ENCODE data around the gene TBC1D19. TPM values are rescaled to one million over a fixed set of nuclear protein-coding genes. Genes with fewer than 3 reads are reported as not detected.

The TBC1D19 gene
- total and polyA plus RNA-seq, 2 donors (not counting 1 experiment from before 2014, with no cell fraction given) = 1.8 to 11.0 TPM

GRCh38 chr4:26765515-26765914, 181.6 kb downstream of the TBC1D19 start:
- ATAC-seq (ENCODE audit: low read depth) (no peak), DNase-seq (no peak)
- POLR2A ChIA-PET = no interaction called here
- no peaks in the 10 kb centered on the region for H3K36me3 ChIP-seq (replicated peaks in 1 of 2; ENCODE audit: control extremely low read depth in 1 of 2, control insufficient read depth in 1 of 2, extremely low read depth in 1 of 2, insufficient read depth in 2 of 2, low read length in 1 of 2)
- H3K79me2 ChIP-seq (ENCODE audit: control insufficient read depth, insufficient read depth, low read length) = no peaks in the 10 kb centered on the region
- Mint-ChIP-seq H3K4me3 (no peak overlapping the region), H3K9me3 (ENCODE audit: insufficient read depth) (no peaks in the 10 kb centered on the region), H3K27ac (no peak overlapping the region), H3K27me3 (no peaks in the 10 kb centered on the region), H3K4me1 (peaks cover 3% of the 10 kb centered on the region)
- no peak overlapping the region for H3K27ac ChIP-seq (ENCODE audit: low read length in 2 of 2)
- H3K9me3 ChIP-seq (ENCODE audit: control extremely low read depth in 1 of 3, control insufficient read depth in 2 of 3, insufficient read depth in 1 of 3, low read length in 2 of 3) = no peaks in the 10 kb centered on the region
- no peak overlapping the region for H3K4me3 ChIP-seq (ENCODE audit: control extremely low read depth in 1 of 5, extremely low read depth in 1 of 5, insufficient read depth in 1 of 5, low read depth in 2 of 5, low read length in 4 of 5)
- no peaks in the 10 kb centered on the region for H4K20me1 ChIP-seq (ENCODE audit: control insufficient read depth, insufficient read depth, low read length, poor library complexity, severe bottlenecking)
- no peaks in the 10 kb centered on the region for H3K27me3 ChIP-seq (replicated peaks in 1 of 4; ENCODE audit: control extremely low read depth in 1 of 4, control insufficient read depth in 3 of 4, insufficient read depth in 4 of 4, low read length in 3 of 4)
- no peak overlapping the region for H3K4me2 ChIP-seq (replicated peaks; ENCODE audit: low read depth, low read length, poor library complexity, severe bottlenecking)
- H2AFZ ChIP-seq (ENCODE audit: insufficient read depth, low read depth, low read length, poor library complexity, severe bottlenecking) = no peak overlapping the region
- CTCF ChIA-PET = no interaction called here
- H3K9ac ChIP-seq (ENCODE audit: low read length) = no peak overlapping the region
- WGBS (ENCODE audit: insufficient coverage) = 65% methylated on average over 2 of the region's 3 CpGs
- no peak for TF ChIP-seq EZH2 (IDR thresholded peaks at IDR 0.05; ENCODE audit: borderline replicate concordance, insufficient read depth, low read depth, low read length, poor library complexity, severe bottlenecking)
- no peak for TF ChIP-seq CTCF (IDR thresholded peaks at IDR 0.05)
- no peaks in the 10 kb centered on the region for H3K4me1 ChIP-seq (ENCODE audit: control insufficient read depth in 2 of 2, insufficient read depth in 2 of 2, low read length in 2 of 2)
- intact Hi-C loops (cut with micrococcal nuclease) = no loop called here

DNA sequence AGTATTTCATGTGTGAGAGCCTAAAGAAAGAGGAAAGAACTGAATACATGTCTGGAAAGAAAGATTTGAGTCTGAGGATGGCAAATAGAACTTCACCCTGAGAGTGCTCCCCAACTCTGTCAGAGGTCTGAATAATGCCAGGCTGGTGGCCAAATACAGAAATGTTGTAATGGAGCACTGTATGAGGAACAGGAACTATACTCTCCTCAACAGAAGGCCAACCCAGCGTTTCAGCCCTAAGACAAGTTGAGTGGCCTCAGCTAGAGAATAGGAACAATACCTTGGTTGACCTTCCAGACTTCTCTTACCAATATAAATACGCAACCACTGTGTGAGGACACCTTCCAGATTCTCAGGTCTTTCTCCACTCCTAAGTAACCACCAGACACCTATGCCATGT, 182.3 kb downstream of the TBC1D19 start:
- intact Hi-C loops (cut with micrococcal nuclease) = no loop called here
- no peaks in the 10 kb centered on the region for H3K36me3 ChIP-seq (replicated peaks in 1 of 2; ENCODE audit: control extremely low read depth in 1 of 2, control insufficient read depth in 1 of 2, extremely low read depth in 1 of 2, insufficient read depth in 2 of 2, low read length in 1 of 2)
- no peaks in the 10 kb centered on the region for H4K20me1 ChIP-seq (ENCODE audit: control insufficient read depth, insufficient read depth, low read length, poor library complexity, severe bottlenecking)
- H2AFZ ChIP-seq (ENCODE audit: insufficient read depth, low read depth, low read length, poor library complexity, severe bottlenecking) = no peak overlapping the region
- Mint-ChIP-seq H3K4me3 (no peak overlapping the region), H3K4me1 (peaks cover 3% of the 10 kb centered on the region), H3K27ac (no peak overlapping the region), H3K9me3 (ENCODE audit: insufficient read depth) (no peaks in the 10 kb centered on the region), H3K27me3 (no peaks in the 10 kb centered on the region)
- H3K27ac ChIP-seq (ENCODE audit: low read length in 2 of 2) = no peak overlapping the region
- no peaks in the 10 kb centered on the region for H3K9me3 ChIP-seq (ENCODE audit: control extremely low read depth in 1 of 3, control insufficient read depth in 2 of 3, insufficient read depth in 1 of 3, low read length in 2 of 3)
- TF ChIP-seq CTCF (IDR thresholded peaks at IDR 0.05) (no peak), EZH2 (IDR thresholded peaks at IDR 0.05; ENCODE audit: borderline replicate concordance, insufficient read depth, low read depth, low read length, poor library complexity, severe bottlenecking) (no peak)
- no peak overlapping the region for H3K9ac ChIP-seq (ENCODE audit: low read length)
- no peak for DNase-seq
- H3K79me2 ChIP-seq (ENCODE audit: control insufficient read depth, insufficient read depth, low read length) = no peaks in the 10 kb centered on the region
- POLR2A ChIA-PET = no interaction called here
- no peak for ATAC-seq (ENCODE audit: low read depth)
- no peak overlapping the region for H3K4me2 ChIP-seq (replicated peaks; ENCODE audit: low read depth, low read length, poor library complexity, severe bottlenecking)
- H3K27me3 ChIP-seq (replicated peaks in 1 of 4; ENCODE audit: control extremely low read depth in 1 of 4, control insufficient read depth in 3 of 4, insufficient read depth in 4 of 4, low read length in 3 of 4) = no peaks in the 10 kb centered on the region
- WGBS (ENCODE audit: insufficient coverage) = 80% methylated on average over 1 of the region's 2 CpGs
- CTCF ChIA-PET = no interaction called here
- H3K4me1 ChIP-seq (ENCODE audit: control insufficient read depth in 2 of 2, insufficient read depth in 2 of 2, low read length in 2 of 2) = no peaks in the 10 kb centered on the region
- no peak overlapping the region for H3K4me3 ChIP-seq (ENCODE audit: control extremely low read depth in 1 of 5, extremely low read depth in 1 of 5, insufficient read depth in 1 of 5, low read depth in 2 of 5, low read length in 4 of 5)
